GM12878 (cell line): ENCODE measurements around the gene NEK8.
A peak's percentile ranks its signal among the peaks of the same experiment; 100 is the strongest.

ENCODE experiments used
- CTCF ChIP-seq, 3 experiments: IDR thresholded peaks in 2 of 3; conservative IDR thresholded peaks in 1 of 3; 2 replicates each; pipeline ENCODE4 v1.5.1; 2011; ENCODE audit warnings: low read depth in 3 of 3, low read length in 3 of 3, mild to moderate bottlenecking in 3 of 3, control low read depth in 2 of 3, moderate library complexity in 2 of 3, inconsistent platforms in 1 of 3, mixed read lengths in 1 of 3; ENCODE audit not compliant: control insufficient read depth in 2 of 3, insufficient read depth in 1 of 3; ENCODE audit errors: extremely low read depth in 1 of 3
- HDAC6 ChIP-seq: fragments of 200-600 bp; sonication (generic); IDR thresholded peaks from one replicate; pipeline ENCODE4 v1.8.0; 2017; ENCODE audit warnings: antibody characterized with exemption; ENCODE audit not compliant: unreplicated experiment
- NR2F1 ChIP-seq: fragments of 450-650 bp; conservative IDR thresholded peaks from 2 replicates; pipeline ENCODE4 v1.6.1; 2017; ENCODE audit warnings: mild to moderate bottlenecking
- RCOR1 ChIP-seq: conservative IDR thresholded peaks from 2 replicates; pipeline ENCODE4 v1.6.1; 2012; ENCODE audit warnings: low read depth, low read length, improper control_type of control experiment
- RELA ChIP-seq: fragments of 450-650 bp; IDR thresholded peaks from 2 replicates; pipeline ENCODE4 v1.8.0; 2014; ENCODE audit warnings: borderline replicate concordance; ENCODE audit not compliant: partially characterized antibody
- ZBTB33 ChIP-seq: fragments of 450-650 bp; IDR thresholded peaks from 2 replicates; pipeline ENCODE4 v1.6.1; 2017; ENCODE audit warnings: mild to moderate bottlenecking

- TF ChIP-seq RELA (peak; percentile 43), CTCF (IDR thresholded peaks at IDR 0.05 in 2 of 3, conservative IDR thresholded peaks at IDR 0.05 in 1 of 3; ENCODE audit: control insufficient read depth in 2 of 3, extremely low read depth in 1 of 3, insufficient read depth in 1 of 3, low read depth in 3 of 3, low read length in 3 of 3) (peak; percentile 100; a peak in 5 of 6 replicates), NR2F1 (no peak), HDAC6 (no peak), RCOR1 (no peak), ZBTB33 (no peak)
Measured at GRCh38 chr17:28750178-28751047, 21.8 kb downstream of the NEK8 start.
